Testis (tissue), 2 donors: ENCODE results near the gene FAM222A.

ENCODE experiments used
- POLR2A ChIP-seq: fragments of 450-650 bp; IDR thresholded peaks from one replicate; pipeline ENCODE4 v1.6.1; 2017; ENCODE audit warnings: antibody characterized with exemption, mild to moderate bottlenecking, moderate library complexity
- TF ChIP-seq, protein P1 (sequence below), 3 experiments: fragments of 450-650 bp in 2 of 3; fragments of 200-600 bp in 1 of 3; sonication (generic) in 1 of 3; IDR thresholded peaks; one replicate each; pipeline ENCODE4 v1.5.1; 2016 to 2019; ENCODE audit warnings: antibody characterized with exemption in 3 of 3, mild to moderate bottlenecking in 2 of 3, moderate library complexity in 1 of 3

DNA sequence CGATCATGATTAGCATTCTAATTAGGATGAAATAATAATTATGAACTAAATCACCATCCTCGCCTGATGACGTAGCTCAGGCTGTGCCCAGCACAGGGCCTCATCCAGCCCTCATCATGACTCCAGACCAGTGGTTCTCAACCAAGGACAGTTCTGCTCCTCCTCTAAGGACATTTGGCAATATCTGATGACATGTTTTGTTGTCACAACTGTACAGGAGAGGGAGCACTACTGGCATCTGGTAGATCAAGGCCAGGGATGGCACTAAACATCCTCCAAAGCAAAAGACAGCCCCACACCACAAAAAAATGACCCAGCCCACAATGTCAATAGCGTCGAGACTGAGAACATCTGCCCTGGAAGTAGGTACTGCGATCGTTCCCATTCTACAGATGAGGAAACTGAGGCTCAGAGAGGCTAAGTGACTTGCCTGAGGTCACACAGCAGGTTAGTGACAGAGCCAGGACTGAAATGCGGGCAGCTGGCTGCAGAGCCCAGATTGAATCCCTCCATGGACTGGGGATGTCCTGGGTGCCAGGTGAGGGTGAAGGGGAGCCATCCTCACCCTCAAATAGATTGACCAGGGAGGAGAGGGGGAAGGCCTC is 104.1 kb downstream of the FAM222A start:
- TF ChIP-seq, protein P1, sequence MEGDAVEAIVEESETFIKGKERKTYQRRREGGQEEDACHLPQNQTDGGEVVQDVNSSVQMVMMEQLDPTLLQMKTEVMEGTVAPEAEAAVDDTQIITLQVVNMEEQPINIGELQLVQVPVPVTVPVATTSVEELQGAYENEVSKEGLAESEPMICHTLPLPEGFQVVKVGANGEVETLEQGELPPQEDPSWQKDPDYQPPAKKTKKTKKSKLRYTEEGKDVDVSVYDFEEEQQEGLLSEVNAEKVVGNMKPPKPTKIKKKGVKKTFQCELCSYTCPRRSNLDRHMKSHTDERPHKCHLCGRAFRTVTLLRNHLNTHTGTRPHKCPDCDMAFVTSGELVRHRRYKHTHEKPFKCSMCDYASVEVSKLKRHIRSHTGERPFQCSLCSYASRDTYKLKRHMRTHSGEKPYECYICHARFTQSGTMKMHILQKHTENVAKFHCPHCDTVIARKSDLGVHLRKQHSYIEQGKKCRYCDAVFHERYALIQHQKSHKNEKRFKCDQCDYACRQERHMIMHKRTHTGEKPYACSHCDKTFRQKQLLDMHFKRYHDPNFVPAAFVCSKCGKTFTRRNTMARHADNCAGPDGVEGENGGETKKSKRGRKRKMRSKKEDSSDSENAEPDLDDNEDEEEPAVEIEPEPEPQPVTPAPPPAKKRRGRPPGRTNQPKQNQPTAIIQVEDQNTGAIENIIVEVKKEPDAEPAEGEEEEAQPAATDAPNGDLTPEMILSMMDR (IDR thresholded peaks at IDR 0.05), result no peak
- no peak for TF ChIP-seq POLR2A
